ENCODE measurements around the gene TTC9B. TPM values are rescaled to one million over a fixed set of nuclear protein-coding genes. Genes with fewer than 3 reads are reported as not detected.
"Not testable (repeated sequence)": the region's sequence is repeated elsewhere in the genome, so short reads cannot be mapped to it uniquely, and the experiment has no call there.

Gene TTC9B
- total RNA-seq, 1 experiment from 2014 or later = not detected

DNA sequence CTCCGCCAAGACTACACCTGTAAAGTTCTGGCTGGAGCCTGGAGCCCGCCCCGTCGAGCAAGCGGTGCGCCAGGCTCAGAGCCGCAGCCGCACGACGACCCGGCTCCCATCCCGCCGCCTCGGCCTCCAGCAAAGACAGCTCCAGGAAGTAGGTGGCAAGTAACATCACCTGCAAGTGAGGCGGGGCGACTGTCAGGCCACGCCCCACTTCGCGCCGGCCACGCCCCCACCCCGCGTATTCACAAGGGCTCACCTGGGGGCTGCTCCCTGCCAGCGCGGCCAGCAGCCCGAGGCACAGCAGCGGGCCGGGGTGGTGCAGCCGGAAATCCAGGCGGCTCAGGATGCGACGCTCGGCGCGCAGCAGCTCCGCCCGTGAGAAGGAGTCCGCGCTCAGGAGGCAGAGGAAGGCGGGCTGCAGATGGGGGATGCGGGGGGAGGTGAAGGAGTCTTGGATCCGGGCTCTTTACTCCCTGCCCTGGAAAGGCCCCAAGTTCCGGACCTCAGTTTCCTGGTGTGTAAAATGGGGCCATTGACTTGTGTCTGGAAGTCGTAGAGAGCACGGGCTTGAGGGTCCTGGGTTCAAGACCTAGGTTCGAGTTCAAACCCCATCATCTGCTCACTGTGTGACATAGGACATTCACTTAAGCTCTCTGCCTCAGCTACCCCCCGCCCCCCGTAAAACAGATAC lies 5.1 kb upstream of the TTC9B start:
- in situ Hi-C loops (cut with HindIII; ENCODE audit: low pct_unique_long_range_greater_than_20kb, low sequenced_read_pairs) = no loop called here
- DNase-seq (ENCODE audit: low read depth) = no peak

DNA sequence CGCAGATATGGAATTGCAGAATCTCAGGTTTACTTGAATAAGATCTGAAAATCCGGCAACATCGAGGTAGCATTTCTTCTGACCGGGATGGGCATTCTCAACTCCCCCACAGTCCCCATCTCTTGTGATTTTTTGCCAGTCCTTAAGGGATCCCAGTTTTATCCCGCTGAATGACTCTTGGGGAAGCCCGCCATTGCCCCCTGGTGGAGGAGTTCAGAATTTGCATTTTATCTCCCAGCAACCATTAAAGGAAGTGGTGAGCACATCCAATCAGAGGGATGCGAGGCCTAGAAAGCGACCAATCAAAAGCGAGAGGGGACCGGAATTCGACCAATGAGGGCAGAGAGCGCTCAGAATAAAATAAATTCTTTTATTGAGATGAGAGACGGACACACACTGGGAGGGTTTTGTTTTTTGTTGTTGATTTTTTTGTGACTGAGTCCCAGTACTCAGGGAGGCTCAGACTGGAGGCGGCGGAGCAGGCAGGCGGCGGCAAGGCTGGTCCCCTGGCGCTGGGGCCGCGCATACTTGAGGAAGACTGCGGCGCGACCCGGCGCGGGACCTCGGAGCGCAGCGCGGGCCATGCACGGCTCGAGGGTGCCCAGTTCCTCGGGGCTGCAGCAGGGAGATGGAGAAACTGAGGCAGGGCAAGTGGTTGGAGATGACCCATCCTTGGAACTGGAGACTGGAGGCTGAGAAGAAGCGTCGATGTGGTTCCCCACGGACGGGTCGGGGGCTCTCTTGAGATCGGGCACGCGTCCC lies 3.9 kb upstream of the TTC9B start:
- in situ Hi-C loops (cut with HindIII; ENCODE audit: low pct_unique_long_range_greater_than_20kb, low sequenced_read_pairs) = no loop called here
- peak; percentile 88 for DNase-seq (ENCODE audit: low read depth)

DNA sequence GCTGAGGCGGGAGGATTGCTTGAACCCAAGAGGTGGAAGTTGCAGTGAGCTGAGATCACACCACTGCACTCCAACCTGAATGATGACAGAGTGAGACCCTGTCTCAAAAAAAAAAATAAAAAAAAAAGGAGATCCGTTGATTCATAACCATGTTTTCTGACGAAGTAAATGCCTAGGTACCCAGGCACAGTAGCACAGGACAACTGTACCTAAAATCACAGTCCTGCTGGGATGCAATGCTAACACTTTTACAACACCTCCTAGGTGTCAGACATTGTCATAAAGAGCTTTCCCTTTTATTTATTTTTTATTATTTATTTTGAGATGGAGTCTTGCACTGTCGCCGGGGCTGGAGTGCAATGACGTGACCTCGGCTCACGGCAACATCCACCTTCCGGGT lies 2.5 kb upstream of the TTC9B start:
- DNase-seq (ENCODE audit: low read depth) = no peak
- in situ Hi-C loops (cut with HindIII; ENCODE audit: low pct_unique_long_range_greater_than_20kb, low sequenced_read_pairs) = no loop called here

DNA sequence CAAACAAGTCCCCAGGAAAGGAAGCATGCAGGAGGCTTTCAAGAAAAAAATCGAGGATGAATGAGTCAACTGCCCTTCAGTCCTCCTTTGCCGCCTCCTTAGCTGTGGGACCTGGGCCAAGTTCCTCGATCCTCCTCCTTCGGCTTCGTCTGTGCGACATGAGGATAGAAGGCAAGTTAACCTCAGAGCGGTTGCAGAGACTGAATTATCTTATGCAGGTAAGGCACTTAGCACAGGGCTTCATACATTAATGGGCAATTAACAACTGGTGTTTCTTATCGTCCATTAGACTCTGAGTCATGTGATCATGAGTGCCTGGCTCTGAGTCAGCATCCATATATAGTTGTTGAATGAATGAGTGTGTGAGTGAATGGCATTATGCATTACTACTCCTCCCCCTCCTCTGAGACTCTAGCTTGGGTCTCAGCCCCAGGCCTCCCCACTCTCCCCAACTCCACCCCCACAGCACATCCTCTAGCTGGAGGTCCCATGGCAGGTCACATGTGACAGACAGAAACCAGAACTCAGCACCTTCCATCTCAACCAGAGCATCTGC lies 1.6 kb upstream of the TTC9B start:
- peak; percentile 90 for DNase-seq (ENCODE audit: low read depth)
- in situ Hi-C loops (cut with HindIII; ENCODE audit: low pct_unique_long_range_greater_than_20kb, low sequenced_read_pairs) = no loop called here

DNA sequence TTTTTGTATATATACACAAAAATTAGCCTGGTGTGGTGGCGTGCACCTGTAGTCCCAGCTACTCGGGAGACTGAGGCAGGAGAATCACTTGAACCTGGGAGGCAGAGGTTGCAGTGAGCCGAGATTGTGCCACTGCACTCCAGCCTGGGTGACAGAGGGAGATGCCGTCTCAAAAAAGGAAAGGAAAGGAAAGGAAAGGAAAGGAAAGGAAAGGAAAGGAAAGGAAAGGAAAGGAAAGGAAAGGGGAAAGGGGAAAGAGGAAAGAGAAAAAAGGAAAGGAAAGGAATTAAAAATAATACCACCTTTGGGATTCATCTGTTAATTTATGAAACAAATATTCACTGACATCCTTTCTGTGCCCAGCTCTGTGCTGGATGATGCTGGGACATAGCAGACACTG lies 845 bp upstream of the TTC9B start:
- DNase-seq (ENCODE audit: low read depth); in situ Hi-C loops (cut with HindIII; ENCODE audit: low pct_unique_long_range_greater_than_20kb, low sequenced_read_pairs): not testable (repeated sequence)

DNA sequence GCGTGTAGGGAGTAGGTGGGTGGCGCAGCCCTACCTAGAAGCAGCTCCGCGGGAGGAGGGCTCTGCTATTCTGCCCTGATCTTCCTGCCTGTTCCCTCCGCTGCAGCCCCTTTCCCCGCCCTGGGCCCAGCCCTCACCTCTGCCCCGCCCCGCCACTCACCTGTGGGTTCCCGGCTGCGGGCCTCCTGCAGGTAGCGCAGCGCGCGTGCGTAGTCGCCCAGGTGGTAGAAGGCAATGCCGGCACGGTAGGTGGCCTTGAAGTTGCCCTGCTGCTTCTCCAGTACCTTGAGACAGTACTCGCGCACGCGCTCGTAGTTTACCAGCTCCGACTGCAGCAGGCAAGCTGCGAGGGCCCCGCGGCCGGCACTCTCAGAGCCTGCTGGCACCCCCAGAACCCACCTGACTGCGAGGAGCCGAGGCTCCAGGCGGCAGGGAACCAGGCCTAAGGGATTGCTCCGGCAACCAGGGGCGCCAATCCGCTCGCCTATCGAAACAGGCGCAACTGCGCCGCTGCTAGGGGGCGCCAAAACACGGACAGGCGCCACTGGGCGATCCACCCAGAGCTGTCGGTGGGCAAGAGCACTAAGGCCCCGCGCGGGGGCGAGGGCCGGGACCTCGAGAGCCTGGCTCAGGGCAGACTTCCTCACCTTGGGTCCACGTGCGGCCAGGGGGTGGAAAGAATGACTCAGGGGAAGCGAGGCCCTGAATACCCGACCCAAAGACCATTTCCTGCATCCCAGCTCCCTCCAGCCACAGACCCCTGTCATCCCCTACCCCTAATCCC lies 965 bp downstream of the TTC9B start:
- no peak for DNase-seq (ENCODE audit: low read depth)
- in situ Hi-C loops (cut with HindIII; ENCODE audit: low pct_unique_long_range_greater_than_20kb, low sequenced_read_pairs) = no loop called here

DNA sequence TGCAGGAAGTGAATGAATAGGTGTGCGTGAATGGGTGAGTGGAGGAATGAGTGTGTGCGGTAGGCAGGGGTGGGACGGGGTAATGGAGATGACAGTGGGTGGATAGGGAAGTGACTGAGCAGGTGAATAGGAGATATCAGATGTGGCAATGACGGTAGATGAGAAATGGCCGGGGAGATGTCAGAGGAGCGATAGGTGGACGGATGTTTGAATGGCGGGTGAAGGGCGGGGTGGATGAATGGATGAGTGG lies 1.5 kb downstream of the TTC9B start:
- DNase-seq (ENCODE audit: low read depth) = no peak
- in situ Hi-C loops (cut with HindIII; ENCODE audit: low pct_unique_long_range_greater_than_20kb, low sequenced_read_pairs) = no loop called here

DNA sequence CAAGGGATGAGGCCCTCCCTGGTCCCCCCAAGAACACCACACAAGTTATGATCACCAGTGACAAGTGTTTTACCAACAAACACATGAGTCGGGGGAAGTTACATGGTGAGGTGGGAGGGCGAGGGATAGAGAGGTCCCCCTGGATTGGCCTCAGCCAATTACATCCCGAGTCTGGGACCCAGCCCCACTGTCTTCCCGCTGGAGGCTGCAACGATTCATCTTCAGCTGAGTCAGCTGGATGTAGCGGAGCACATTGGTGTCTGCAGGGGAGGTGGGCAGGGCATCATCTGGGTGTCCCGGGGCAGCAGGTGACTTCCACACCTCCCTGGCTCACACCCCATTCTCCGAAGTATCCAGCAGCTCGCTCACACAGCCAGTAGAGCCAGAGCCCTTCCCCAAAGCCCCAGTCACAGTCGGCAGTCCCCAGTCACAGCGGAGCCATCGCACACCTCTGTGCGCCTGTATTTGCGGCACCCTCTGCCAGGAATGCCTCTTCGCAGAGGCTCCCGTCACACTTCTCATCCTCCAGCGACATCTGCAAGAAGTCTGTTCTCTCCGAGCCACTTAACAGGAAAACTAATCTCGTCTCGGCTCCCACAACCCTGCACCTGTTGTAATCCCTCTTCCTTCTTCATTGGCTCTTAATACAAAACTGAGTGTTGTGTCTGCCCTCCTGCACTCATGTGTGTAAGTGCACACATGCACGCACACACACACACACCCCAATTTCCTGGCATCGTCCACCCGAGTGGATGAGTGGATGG lies 2.0 kb downstream of the TTC9B start:
- in situ Hi-C loops (cut with HindIII; ENCODE audit: low pct_unique_long_range_greater_than_20kb, low sequenced_read_pairs) = no loop called here
- no peak for DNase-seq (ENCODE audit: low read depth)

DNA sequence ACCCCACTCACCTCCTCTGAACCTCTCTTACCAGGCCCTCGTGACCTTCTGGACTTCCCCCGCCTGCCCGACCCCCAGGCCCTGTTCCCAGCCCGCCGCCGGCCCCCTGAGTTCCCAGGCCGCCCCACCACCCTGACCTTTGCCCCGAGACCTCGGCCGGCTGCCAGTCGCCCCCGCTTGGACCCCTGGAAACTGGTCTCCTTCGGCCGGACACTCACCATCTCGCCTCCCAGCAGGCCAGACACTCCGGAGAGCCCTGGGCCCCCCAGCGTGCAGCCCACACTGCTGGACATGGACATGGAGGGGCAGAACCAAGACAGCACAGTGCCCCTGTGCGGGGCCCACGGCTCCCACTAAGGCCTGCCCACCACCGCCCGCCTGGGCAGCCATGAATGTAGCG lies 3.2 kb downstream of the TTC9B start:
- in situ Hi-C loops (cut with HindIII; ENCODE audit: low pct_unique_long_range_greater_than_20kb, low sequenced_read_pairs) = no loop called here
- DNase-seq (ENCODE audit: low read depth) = no peak

DNA sequence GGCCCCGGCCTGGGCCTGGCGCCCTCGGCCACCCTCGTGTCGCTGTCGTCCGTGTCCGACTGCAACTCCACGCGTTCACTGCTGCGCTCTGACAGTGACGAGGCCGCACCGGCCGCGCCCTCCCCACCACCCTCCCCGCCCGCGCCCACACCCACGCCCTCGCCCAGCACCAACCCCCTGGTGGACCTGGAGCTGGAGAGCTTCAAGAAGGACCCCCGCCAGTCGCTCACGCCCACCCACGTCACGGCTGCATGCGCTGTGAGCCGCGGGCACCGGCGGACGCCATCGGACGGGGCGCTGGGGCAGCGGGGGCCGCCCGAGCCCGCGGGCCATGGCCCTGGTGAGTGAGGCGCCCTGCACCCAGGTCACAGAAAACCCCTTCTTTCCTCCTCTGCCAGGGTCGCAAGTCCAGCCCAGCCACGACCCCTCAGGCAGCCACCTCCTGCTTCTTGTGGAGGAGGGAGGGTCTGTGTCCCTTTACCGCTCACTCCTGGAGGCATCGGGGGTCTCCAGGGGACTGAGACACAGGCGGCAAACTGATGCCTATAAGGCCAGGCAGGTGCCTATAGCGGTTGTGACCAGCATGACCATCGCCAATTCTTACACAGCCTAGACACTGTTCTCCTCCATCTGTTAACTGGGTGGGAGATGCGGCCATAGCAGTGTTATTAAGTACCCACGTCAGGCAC lies 4.2 kb downstream of the TTC9B start:
- DNase-seq (ENCODE audit: low read depth) = no peak

DNA sequence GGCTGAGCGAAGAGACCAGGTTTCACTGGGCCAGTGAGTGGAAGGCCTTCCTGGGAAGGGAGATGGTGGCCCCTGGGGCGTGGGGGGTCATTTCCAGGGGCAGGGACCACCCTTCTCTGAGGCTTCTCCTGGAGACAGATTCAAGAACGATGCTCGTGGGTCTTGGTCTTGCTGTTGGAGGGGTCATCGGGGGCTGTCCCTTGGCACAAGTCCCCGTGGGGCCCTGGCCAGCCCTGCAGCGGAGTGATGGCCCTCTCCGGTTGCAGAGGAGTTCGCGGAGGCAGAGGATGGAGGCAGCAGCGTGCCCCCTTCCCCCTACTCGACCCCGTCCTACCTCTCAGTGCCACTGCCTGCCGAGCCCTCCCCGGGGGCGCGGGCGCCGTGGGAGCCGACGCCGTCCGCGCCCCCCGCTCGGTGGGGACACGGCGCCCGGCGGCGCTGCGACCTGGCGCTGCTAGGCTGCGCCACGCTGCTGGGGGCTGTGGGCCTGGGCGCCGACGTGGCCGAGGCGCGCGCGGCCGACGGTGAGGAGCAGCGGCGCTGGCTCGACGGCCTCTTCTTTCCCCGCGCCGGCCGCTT lies 4.8 kb downstream of the TTC9B start:
- in situ Hi-C loops (cut with HindIII; ENCODE audit: low pct_unique_long_range_greater_than_20kb, low sequenced_read_pairs) = no loop called here

More for the DNA sequence above, 4.2 kb downstream of the TTC9B start:
- in situ Hi-C loops (cut with HindIII; ENCODE audit: low pct_unique_long_range_greater_than_20kb, low sequenced_read_pairs) = no loop called here

DNA sequence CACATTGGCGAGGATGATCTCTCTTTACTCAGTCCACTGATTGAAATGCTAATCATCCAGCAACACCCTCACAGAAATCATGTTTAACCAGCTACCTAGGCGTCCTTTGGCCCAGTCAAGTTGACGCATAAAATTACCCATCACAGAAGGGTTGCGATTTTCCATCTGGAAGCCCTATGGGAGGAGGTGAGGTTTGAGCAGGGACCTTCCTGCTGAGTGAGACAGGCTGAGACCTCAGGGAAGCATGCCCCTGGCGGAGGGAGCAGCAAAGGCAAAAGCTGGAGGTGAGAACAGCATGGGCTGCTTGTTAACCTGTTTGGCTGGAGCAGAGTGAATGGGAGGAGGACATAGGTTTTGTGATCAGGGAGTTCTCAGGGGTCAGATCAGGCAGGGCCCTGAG lies 7.3 kb downstream of the TTC9B start:
- in situ Hi-C loops (cut with HindIII; ENCODE audit: low pct_unique_long_range_greater_than_20kb, low sequenced_read_pairs) = no loop called here
- no peak for DNase-seq (ENCODE audit: low read depth)

More for the DNA sequence above, 4.8 kb downstream of the TTC9B start:
- DNase-seq (ENCODE audit: low read depth) = no peak

DNA sequence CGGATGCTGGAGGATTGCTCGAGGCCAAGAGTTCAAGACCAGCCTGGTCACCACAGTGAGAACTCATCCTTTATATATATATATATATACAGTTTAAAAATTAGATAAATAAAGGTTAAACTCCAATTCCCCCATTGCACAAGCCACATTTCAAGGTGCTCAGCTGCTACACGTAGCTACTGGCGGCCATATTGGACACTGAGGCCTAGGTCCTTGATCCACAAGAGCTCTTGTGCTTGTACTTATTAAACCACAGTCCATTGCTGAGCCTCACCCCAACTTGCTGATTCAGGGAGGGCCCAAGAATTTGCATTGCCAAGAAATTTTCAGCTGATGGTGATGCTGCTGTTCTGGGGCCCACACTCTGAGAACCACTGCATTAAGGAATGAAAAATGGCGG lies 9.6 kb downstream of the TTC9B start:
- in situ Hi-C loops (cut with HindIII; ENCODE audit: low pct_unique_long_range_greater_than_20kb, low sequenced_read_pairs) = no loop called here
- DNase-seq (ENCODE audit: low read depth) = no peak

DNA sequence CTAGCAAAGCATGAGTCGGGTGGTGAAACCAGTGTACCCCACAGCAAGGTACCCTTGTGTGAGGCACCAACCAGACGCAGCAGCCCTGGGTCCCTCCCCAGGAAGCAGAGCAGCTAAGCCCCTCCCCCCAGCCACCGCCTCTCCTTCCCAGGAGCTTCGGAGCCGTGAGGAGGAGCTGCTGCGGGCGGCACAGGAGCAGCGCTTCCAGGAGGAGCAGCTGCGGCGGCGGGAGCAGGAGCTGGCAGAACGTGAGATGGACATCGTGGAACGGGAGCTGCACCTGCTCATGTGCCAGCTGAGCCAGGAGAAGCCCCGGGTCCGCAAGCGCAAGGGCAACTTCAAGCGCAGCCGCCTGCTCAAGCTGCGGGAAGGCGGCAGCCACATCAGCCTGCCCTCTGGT lies 12.4 kb downstream of the TTC9B start:
- in situ Hi-C loops (cut with HindIII; ENCODE audit: low pct_unique_long_range_greater_than_20kb, low sequenced_read_pairs) = no loop called here
- DNase-seq (ENCODE audit: low read depth) = no peak

DNA sequence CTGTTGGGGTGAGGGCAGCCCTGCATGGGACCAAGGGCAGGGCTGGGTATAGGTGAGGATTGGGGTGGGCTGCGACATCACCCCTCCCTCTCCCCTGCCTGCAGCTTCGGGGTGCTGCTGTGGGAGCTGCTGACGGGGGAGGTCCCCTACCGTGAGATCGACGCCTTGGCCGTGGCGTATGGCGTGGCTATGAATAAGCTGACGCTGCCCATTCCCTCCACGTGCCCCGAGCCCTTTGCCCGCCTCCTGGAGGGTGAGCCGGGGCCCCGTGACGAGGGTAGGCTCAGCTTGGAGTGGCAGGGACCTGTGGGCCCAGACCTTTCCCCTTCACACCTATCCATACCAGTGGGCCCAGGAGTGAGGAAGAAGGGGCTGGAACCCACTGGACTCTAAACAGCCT lies 13.8 kb downstream of the TTC9B start:
- no peak for DNase-seq (ENCODE audit: low read depth)
- in situ Hi-C loops (cut with HindIII; ENCODE audit: low pct_unique_long_range_greater_than_20kb, low sequenced_read_pairs) = no loop called here

DNA sequence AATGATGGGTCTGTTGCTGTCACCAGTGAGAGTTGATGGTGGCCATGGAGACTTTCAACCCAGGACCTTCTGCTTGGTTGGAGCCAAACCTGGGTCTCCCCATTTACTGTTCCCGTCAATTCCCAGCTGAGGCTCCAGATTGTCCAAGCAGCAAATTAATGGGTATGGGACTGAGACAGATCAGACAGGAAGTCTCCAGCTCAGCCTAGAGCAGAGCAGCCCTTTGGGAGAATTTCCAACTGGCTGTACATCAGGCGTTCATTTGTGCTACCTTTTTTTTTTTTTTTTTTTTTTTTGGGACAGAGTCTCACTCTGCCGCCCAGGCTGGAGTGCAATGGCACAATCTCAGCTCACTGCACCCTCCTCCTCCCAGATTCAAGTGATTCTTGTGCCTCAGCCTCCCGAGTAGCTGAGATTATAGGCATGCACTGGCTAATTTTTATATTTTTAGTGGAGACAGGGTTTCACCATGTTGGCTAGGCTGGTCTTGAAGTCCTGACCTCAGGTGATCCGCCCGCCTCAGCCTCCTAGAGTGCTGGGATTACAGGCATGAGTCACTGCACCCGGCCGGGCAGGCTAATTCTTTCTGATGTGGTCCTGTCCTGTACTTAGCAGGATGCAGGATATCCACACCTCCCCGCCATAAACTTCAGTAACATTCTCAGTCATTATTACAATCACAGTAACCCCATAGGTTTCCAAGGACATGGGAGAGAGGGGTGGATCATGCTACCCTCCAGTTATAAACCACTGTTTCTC lies 17.7 kb downstream of the TTC9B start:
- in situ Hi-C loops (cut with HindIII; ENCODE audit: low pct_unique_long_range_greater_than_20kb, low sequenced_read_pairs) = no loop called here
- no peak for DNase-seq (ENCODE audit: low read depth)

Measured in Caki2 (cell line).